ENCODE measurements around the gene GFRA1.

The GFRA1 gene

GRCh38 chr10:116240157-116240950 is 32.7 kb downstream of the GFRA1 start:
- DNase-seq, result no peak

DNA sequence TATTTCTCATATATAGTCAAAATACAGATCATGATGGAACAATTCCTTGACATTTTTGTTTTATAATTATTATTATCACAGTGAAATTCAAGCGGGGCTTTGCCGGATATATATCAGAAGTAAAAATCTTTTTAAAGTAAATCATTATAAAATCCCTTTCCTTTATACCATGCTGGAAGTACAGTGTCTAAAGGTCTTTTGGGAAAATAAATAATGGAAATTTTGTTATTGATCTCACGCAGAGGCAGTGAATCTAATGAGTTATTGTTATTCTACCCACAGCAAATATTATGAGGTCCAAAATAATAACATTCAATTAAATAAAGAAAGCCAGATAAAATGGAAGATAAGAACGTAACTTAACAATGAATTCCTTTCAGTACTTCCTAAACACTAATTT is 33.8 kb downstream of the GFRA1 start:
- no peak for DNase-seq

GRCh38 chr10:116237970-116238369 is 35.0 kb downstream of the GFRA1 start:
- no peak for DNase-seq

- DNase-seq, result no peak
Measured at GRCh38 chr10:116237260-116237659, 35.7 kb downstream of the GFRA1 start.

GRCh38 chr10:116233230-116233629 is 39.8 kb downstream of the GFRA1 start:
- no peak for DNase-seq

DNA sequence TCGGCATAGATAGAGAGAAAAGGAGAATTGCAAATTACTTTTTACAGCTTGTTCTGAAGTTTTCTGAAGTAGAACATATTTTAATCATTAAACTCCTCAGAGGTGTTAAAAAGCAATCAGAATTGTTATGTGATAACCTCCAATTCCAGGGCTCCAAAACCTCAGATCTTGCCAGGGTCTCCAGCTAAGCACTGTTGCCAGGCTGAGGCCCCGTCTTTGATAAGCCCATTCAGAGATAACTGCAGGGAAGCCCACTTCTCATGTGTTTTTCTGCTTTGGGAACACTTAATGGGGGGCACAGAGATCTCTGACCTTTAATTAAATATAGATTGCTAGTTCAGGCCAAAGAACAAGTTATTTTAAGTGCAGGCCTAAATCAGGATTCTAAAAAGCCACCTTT is 40.4 kb downstream of the GFRA1 start:
- DNase-seq, result no peak

DNA sequence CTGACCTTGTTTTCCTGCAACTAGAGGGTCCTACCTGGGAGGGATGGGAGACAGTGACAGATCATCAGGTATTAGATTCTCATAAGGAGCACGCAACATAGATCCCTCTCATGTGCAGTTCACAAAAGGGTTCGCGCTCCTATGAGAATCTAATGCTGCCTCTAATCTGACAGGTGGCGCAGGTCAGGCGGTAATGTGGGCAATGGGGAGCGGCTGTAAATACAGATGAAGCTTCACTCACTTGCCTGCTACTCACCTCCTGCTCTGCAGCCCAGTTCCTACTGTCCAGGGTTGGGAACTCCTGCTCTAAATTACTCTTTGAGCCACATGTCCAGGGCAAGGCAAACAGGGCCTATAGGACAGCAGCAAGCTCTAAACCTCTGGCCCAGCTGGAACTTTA is 46.2 kb downstream of the GFRA1 start:
- no peak for DNase-seq

GRCh38 chr10:116226053-116226452 is 47.0 kb downstream of the GFRA1 start:
- no peak for DNase-seq

DNA sequence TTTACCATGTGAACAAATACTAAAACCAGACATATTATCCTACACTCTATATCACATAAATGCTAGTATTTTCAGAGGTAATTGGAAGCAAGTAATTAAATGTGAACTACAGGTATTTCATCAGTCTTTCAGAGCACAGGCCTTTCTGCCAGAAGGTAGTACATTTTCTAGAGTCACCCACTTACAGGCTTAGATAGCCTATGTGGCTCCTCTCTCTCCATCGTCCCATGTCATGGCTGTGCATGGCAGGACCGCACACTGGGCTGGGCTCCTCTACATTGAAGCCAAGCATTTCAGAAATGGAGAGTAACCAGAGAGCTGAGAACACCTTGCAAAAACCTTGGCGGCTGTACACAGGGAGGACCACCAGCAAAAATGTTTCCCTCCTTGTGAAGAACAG is 49.7 kb downstream of the GFRA1 start:
- no peak for DNase-seq

DNA sequence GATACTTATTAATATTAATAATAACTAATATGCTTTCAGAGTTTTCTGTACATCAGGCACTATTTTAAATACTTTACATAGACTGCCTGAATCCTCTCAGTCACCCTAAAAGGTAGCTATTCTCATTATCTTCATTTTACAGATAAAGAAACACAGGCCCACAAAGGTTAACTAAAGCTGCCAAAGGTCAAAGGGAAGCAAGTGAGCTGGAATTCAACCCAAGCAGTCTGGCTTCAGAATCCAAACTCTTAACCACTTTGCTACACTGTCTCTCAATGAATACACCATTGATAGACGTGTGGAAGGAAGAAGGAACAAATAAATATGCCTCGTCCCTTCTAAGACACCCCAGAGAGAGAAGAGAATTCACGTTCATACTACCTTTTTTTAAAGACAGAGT is 52.0 kb downstream of the GFRA1 start:
- DNase-seq, result no peak

GRCh38 chr10:116216676-116217075 is 56.3 kb downstream of the GFRA1 start:
- DNase-seq, result no peak

GRCh38 chr10:116215651-116216050 is 57.4 kb downstream of the GFRA1 start:
- no peak for DNase-seq

GRCh38 chr10:116211682-116212081 is 61.3 kb downstream of the GFRA1 start:
- DNase-seq, result no peak

DNA sequence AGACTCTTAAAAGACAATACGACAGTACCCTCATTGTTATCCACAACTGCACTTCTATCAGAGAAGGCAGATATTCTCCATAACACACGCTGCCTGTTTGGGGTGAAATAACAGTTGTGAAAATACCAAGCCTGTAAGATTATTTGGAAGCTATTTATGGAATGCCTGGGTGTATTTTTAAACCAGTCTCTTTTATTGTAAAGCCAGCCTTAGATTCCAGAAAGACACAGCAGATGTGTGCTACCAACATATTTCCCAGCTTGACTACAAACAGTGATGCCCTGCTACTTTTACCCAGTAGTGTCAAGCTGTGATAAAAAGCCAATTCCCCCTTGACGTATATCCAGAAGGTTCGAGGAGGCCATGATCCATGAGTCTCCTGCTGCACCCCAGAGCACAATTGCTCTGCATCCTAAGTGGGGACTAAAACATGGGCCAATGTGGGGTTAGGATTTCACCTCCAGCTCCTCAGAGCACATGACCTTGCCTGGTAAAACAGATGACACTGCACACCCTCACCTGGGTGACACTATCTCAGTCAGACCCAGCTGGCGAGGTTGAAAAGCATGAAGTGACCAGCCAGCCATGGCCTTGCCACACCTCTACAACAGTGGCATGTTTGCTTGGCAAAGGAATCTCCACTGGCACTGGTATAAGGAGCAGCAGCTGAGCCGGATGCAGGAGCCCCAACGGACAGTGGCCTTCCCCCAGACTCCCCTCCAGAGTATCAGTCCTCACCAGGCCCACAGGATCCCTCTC is 62.2 kb downstream of the GFRA1 start:
- DNase-seq, result no peak

DNA sequence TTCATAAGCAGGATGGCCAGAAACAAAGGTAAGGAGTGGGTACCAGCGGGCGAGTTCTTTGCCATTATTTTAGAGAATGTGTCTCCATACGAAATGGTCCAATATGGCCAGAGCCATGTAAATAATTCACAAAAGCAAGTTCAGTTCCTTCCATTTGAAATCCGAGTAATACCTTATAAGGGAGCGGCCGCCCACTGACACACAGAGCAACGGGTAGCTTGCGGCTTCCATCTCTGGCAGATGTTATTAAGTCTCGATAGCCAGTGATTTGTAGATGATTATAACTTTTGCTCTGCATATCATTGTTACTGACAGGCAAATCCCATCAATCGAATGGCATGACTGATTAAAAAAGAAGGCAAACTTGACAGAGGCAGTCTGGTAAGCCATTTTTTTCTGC is 63.2 kb downstream of the GFRA1 start:
- no peak for DNase-seq

DNA sequence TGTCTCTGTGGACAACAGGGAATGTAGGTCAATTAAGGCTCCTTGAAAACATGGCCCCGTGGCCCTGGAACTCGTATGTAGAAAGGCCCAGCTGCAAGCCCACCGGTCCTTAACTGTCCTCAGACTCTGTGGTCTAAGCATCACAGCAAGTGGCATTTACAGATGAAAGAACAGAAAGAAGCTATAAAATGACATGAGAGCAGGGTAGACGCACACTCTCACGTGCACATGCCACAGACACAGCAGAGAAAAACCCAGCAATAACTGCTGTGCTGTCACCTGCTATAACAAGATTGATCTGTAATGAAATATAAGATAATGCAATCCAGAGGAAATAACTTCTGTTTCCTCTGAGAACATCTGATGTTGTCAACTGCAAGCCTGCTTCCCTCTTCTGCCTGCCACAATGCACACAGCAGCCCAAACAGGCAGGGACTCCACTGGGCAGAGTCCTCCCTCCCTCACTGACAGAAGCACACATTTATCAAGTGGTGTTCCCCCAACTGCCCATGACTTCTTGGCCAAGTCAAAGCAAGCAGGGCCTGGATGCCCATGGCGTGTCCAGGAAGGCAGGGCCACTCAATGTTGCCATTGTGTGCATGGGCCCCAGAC is 63.9 kb downstream of the GFRA1 start:
- DNase-seq, result no peak

DNA sequence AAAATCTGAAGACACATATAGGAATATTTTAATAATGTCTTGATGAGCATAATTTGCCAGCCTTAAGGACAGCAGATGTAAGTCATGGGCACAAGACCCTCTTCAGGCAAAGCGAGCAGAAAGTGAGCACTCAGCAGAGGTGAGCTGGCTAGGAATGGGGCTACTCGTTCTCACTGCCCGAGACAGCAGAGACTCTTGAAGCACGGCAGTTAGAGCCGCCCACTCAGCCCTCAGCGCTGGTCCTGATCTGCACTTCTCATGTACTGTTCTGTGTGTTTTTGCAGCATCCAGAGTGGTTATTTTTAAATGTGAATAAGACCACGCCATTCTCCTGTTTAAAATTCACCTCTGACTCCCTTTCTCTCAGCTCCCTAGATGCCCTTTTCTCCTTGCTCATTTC is 65.3 kb downstream of the GFRA1 start:
- no peak for DNase-seq

GRCh38 chr10:116203661-116204060 is 69.3 kb downstream of the GFRA1 start:
- no peak for DNase-seq

- no peak for DNase-seq
Measured at GRCh38 chr10:116201670-116202430, 71.2 kb downstream of the GFRA1 start.

GRCh38 chr10:116201011-116201410 is 72.0 kb downstream of the GFRA1 start:
- no peak for DNase-seq

- no peak for DNase-seq
Measured at GRCh38 chr10:116198676-116199035, 74.3 kb downstream of the GFRA1 start.

- DNase-seq, result no peak
Measured at GRCh38 chr10:116197946-116198675, 74.9 kb downstream of the GFRA1 start.

DNA sequence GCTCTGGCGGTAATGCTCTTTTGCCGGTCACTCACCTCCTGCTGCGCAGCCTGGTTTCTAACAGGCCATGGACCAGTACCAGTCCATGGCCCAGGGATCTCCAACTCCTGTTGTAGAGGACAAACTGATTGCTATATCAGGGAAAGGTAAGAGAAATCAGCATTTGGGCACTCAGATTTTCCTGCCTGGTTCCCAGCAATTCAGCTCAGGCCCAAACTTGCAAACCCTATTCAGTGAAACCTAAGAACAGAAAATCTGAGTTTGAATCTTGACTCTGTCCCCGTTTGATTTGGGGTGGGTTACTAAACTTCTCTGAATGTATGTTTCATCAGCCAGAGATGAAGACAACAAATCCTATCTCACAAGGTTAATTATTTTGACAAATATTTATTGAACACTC is 77.4 kb downstream of the GFRA1 start:
- no peak for DNase-seq
